Large intestine (tissue), 3 donors: Measurements from ENCODE around the gene CENPT. TPM values are rescaled to one million over a fixed set of nuclear protein-coding genes. Genes with fewer than 3 reads are reported as not detected.
A peak's percentile ranks its signal among the peaks of the same experiment; 100 is the strongest.

Experiments used
- DNase-seq, 2 donors: peaks; one replicate each; pipeline versions ENCODE4 v3.0.0 to v3.0.0-alpha.2; 2013
- H3K27ac ChIP-seq: one replicate; pipeline ENCODE4 v1.5.1; 2013; ENCODE audit warnings: low read length
- H3K27me3 ChIP-seq: 2 replicates; pipeline ENCODE4 v1.6.1; 2013; ENCODE audit warnings: low read length; ENCODE audit not compliant: control insufficient read depth, insufficient read depth
- H3K36me3 ChIP-seq: 2 replicates; pipeline ENCODE4 v1.6.1; 2013; ENCODE audit warnings: low read length; ENCODE audit not compliant: control insufficient read depth, insufficient read depth
- H3K4me1 ChIP-seq: one replicate; pipeline ENCODE4 v1.6.1; 2013; ENCODE audit warnings: low read length; ENCODE audit not compliant: control insufficient read depth, insufficient read depth
- H3K4me3 ChIP-seq: one replicate; pipeline ENCODE4 v1.5.1; 2013; ENCODE audit warnings: low read length
- H3K9me3 ChIP-seq: one replicate; pipeline ENCODE4 v1.6.1; 2013; ENCODE audit warnings: mild to moderate bottlenecking, low read depth, low read length, moderate library complexity; ENCODE audit not compliant: control insufficient read depth
- WGBS: methylation state at CpG from one replicate; pipeline ENCODE4 v1.1.5; 2013; ENCODE audit warnings: low lambda C conversion rate; ENCODE audit not compliant: insufficient coverage; 5-methylcytosine and 5-hydroxymethylcytosine counted together
- polyA plus RNA-seq: library from polyadenylated mRNA; unstranded; fragments of 120-200 nt; gene quantifications from one replicate; pipeline ENCODE4 v1.2.1, GENCODE V29; 2013

Gene CENPT
- polyA plus RNA-seq, 1 donor = 58.1 TPM

- Histone ChIP-seq H3K36me3 (no peaks in the 10 kb centered on the region), H3K4me1 (no peaks in the 10 kb centered on the region), H3K4me3 (no peak overlapping the region), H3K27ac (no peak overlapping the region), H3K27me3 (no peaks in the 10 kb centered on the region), H3K9me3 (no peaks in the 10 kb centered on the region)
- no peak for DNase-seq
- no CpG with 5 or more reads among the region's 11 CpGs for WGBS
Observed at GRCh38 chr16:67820608-67821259, 26.8 kb downstream of the CENPT start.

- H3K9me3 ChIP-seq = no peaks in the 10 kb centered on the region
- H3K4me1 ChIP-seq = no peaks in the 10 kb centered on the region
- H3K27ac ChIP-seq = no peak overlapping the region
- H3K36me3 ChIP-seq = no peaks in the 10 kb centered on the region
- H3K4me3 ChIP-seq = no peak overlapping the region
- H3K27me3 ChIP-seq = no peaks in the 10 kb centered on the region
- WGBS = no CpG with 5 or more reads among the region's 8 CpGs
- no peak for DNase-seq
Observed at GRCh38 chr16:67814567-67814966, 32.9 kb downstream of the CENPT start.

DNA sequence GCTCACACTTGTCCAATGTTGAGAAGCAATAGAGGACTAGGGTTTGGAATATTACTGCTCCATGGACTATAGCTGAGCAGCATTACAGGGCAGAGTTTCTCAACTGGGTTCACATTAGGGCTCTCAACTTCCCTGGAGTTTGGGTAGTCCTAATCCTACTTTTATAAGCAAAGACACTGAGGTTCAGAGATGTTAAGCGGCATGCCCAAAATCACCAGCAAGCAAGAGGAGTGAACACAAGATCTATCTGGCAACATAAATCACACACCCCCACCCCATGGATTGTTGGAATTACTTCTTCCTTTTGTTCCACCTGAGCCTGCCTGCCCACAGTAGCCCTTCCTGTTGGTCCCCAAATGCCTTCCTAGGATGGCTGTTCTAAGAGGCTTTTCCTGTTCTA is 35.6 kb downstream of the CENPT start:
- Histone ChIP-seq H3K36me3 (no peaks in the 10 kb centered on the region), H3K27ac (no peak overlapping the region), H3K27me3 (no peaks in the 10 kb centered on the region), H3K4me1 (no peaks in the 10 kb centered on the region), H3K9me3 (no peaks in the 10 kb centered on the region), H3K4me3 (no peak overlapping the region)
- DNase-seq = no peak
- 100% methylated on average over 1 of the region's 1 CpG for WGBS

DNA sequence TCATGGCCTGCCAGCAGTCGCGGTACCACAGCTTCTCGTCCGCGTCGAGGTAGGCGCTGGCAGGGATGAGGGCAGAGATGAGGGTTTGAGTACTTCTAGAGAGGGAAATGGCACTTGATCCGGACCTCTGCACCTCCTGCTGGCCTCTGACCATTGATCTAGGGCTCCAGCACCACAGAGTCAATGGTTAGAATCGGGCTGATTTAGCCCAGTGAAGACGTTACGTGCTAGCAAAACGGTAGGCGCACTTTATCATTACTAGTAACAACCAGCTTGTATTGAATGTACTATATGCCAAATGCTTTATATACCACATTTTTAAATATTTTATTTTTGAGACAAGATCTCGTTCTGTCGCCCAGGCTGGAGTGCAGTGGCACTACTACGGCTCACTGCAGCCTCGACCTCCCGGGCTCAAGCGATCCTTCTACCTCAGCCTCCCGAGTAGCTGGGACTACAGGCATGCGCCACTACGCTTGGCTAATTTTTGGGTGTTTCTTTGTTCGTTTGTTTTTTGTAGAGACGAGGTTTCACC is 40.3 kb downstream of the CENPT start:
- no peak for DNase-seq
- Histone ChIP-seq H3K27me3 (no peaks in the 10 kb centered on the region), H3K9me3 (no peaks in the 10 kb centered on the region), H3K4me1 (peaks cover 12% of the 10 kb centered on the region), H3K4me3 (peak overlapping the region; percentile 92), H3K36me3 (peaks cover 15% of the 10 kb centered on the region), H3K27ac (no peak overlapping the region)
- 58% methylated on average over 6 of the region's 24 CpGs for WGBS

- Histone ChIP-seq H3K27ac (peak within 1 kb of the TSS; percentile 75), H3K36me3 (peaks cover 21% of the 10 kb centered on the region), H3K4me1 (peaks cover 12% of the 10 kb centered on the region), H3K9me3 (no peaks in the 10 kb centered on the region), H3K27me3 (no peaks in the 10 kb centered on the region), H3K4me3 (peak within 1 kb of the TSS; percentile 92)
- DNase-seq = peak; percentile 99 to 100
- WGBS = no CpG with 5 or more reads among the region's 54 CpGs
Observed at GRCh38 chr16:67806428-67807147, 40.9 kb downstream of the CENPT start, which contains the start of the genes RANBP10 and TSNAXIP1. RANBP10 (minus strand) TSS chr16:67806560; CDS start chr16:67806536, 24 bp downstream. TSNAXIP1 (plus strand) TSS chr16:67806889; CDS start chr16:67807150, 261 bp downstream.

GRCh38 chr16:67805718-67806427 is 41.6 kb downstream of the CENPT start:
- peaks cover 24% of the 10 kb centered on the region for H3K36me3 ChIP-seq
- no peaks in the 10 kb centered on the region for H3K27me3 ChIP-seq
- peak overlapping the region; percentile 73 for H3K27ac ChIP-seq
- H3K4me1 ChIP-seq = peaks cover 12% of the 10 kb centered on the region
- peak overlapping the region; percentile 92 for H3K4me3 ChIP-seq
- peak in 1 of 2 donors; percentile 14 for DNase-seq
- H3K9me3 ChIP-seq = no peaks in the 10 kb centered on the region
- no CpG with 5 or more reads among the region's 26 CpGs for WGBS

DNA sequence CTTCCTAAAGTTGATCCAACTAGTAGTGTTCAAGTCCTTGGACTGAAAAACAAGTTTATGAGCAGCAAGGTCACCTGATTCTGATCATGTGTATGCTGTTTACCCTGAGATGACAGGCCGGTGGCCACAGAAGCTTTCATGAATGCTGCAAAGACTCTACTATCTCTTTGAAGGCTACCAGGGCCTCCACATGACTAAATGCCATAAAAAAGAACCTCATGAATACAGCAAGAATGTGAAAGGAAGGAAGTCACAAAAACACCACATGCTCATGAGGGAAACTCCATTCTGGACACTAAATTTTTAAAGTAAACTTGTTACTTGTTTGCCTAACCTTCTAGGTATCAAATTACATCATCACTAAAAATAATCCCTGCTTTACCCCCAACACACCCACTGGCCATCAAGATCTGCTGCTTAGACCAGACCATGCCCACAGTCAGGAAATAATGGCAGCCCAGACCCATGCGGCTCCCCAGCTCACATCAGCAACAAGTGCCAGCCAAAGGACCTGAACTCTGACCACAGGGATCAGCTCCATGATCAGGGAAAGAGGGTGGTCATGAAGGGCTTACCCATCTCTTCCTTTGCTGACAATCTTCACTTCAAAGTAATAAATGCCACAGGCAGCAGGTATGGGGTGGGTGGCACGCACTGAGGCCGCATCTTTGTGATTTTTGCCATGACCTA is 42.5 kb downstream of the CENPT start:
- no peaks in the 10 kb centered on the region for H3K9me3 ChIP-seq
- peak; percentile 22 to 61 for DNase-seq
- peaks cover 28% of the 10 kb centered on the region for H3K36me3 ChIP-seq
- H3K4me1 ChIP-seq = peaks cover 12% of the 10 kb centered on the region
- peak overlapping the region; percentile 73 for H3K27ac ChIP-seq
- H3K27me3 ChIP-seq = no peaks in the 10 kb centered on the region
- peak overlapping the region; percentile 92 for H3K4me3 ChIP-seq
- WGBS = no CpG with 5 or more reads among the region's 4 CpGs

DNA sequence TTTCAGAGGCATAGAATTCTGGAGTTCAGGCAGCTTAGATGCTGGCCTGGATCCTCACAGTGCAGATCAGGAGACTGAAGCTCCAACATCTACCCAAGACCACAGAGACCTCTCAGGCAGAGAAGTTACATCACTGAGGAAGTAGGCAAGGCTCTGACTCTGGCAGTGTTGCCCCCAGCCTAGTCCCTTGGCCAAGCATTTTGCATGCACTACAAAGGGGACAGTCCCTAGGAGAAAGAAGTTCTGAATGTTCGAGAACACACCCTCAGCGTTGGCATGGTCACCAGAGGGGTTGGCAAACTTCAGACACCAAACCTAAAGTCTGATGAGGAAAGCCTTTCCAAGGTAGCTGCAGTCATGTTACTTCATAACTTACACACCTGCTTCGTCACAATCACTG is 43.6 kb downstream of the CENPT start:
- Histone ChIP-seq H3K27ac (no peak overlapping the region), H3K27me3 (no peaks in the 10 kb centered on the region), H3K9me3 (no peaks in the 10 kb centered on the region), H3K36me3 (peaks cover 29% of the 10 kb centered on the region), H3K4me1 (peaks cover 12% of the 10 kb centered on the region), H3K4me3 (no peak overlapping the region)
- DNase-seq = no peak
- WGBS = no CpG with 5 or more reads among the region's 3 CpGs

DNA sequence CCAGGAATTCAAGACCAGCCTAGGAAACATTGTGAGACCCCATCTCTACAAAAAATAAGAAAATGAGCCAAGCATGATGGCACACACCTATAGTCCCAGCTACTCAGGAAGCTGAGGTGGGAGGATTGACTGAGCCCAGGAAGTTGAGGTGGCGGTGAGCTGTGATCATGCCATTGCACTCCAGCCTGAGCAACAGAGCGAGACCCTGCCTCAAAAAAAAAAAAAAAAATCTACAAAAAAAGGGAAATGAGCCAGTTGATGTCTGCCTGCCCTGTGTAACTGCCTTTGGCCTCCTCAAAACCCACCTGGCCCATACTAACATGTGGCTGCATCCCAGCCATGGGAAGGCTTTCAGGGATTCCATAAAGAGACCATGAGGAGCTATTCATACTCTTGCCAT is 45.6 kb downstream of the CENPT start:
- no CpG with 5 or more reads among the region's 2 CpGs for WGBS
- Histone ChIP-seq H3K9me3 (no peaks in the 10 kb centered on the region), H3K27me3 (no peaks in the 10 kb centered on the region), H3K4me1 (peaks cover 12% of the 10 kb centered on the region), H3K4me3 (no peak overlapping the region), H3K27ac (no peak overlapping the region), H3K36me3 (peaks cover 37% of the 10 kb centered on the region)
- no peak for DNase-seq

DNA sequence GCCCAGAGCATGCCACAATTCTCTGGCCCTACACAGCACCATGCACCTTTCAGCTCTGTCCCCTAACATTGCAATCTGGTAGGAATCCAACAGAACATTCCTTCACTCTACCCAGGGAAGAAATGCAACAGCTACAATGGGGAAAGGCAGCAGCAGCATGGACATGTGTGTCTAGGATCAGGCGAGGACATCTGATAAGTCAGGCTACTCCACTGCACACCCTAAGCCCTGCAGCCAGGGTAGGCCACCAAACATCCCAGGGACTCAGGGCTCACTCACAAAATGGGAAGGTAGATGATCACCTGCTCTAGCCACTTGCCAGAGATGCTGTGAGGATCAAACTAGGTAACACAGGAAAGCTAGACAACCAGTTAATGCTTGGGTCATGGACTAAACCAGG is 46.3 kb downstream of the CENPT start:
- no peak for DNase-seq
- Histone ChIP-seq H3K27ac (no peak overlapping the region), H3K36me3 (peaks cover 37% of the 10 kb centered on the region), H3K4me3 (no peak overlapping the region), H3K4me1 (peaks cover 12% of the 10 kb centered on the region), H3K9me3 (no peaks in the 10 kb centered on the region), H3K27me3 (no peaks in the 10 kb centered on the region)
- WGBS = no CpG with 5 or more reads among the region's 1 CpG
